Endothelial cell of umbilical vein (primary cell): ENCODE data around the gene LRRTM4. TPM values are rescaled to one million over a fixed set of nuclear protein-coding genes. Genes with fewer than 3 reads are reported as not detected.

Experiments used
- BruUV-seq: library from RNA; stranded (reverse); fragments of 400-500 nt; replicated peaks from 2 replicates; lab custom pipeline; 2021; lab: Mats Ljungman, UMichigan
- CTCF ChIA-PET: fragments of 300-600, 350-600 bp; sonication (Branson Sonifier 250); formaldehyde crosslinking; loops from one replicate; lab custom pipeline; 2021; ENCODE audit warnings: antibody characterized with exemption, inconsistent platforms; lab: Charles Lee
- POLR2A ChIA-PET: fragments of 300-600, 350-600 bp; sonication (Branson Sonifier 250); formaldehyde crosslinking; loops from one replicate; lab custom pipeline; 2021; ENCODE audit warnings: antibody characterized with exemption, inconsistent platforms; lab: Charles Lee
- DNase-seq: peaks from one replicate; pipeline ENCODE4 v3.0.0-alpha.2; 2011; ENCODE audit warnings: low read depth, low spot score
- FAIRE-seq: peaks from 2 replicates; lab custom pipeline; 2011; peaks lifted over from hg19 to GRCh38; lab: Jason Lieb, UNC
- H2AFZ ChIP-seq: 2 replicates; pipeline ENCODE4 v1.6.0; 2012; ENCODE audit warnings: low read depth, low read length, control low read depth, inconsistent platforms
- H3K27ac ChIP-seq: 2 replicates; pipeline ENCODE4 v1.5.1; 2011; ENCODE audit warnings: low read depth, mild to moderate bottlenecking, control low read depth, low read length, moderate library complexity; ENCODE audit not compliant: insufficient read depth
- H3K27me3 ChIP-seq, 2 experiments: 2 replicates each; pipeline versions ENCODE4 v1.6.0 to v1.6.1; 2011; ENCODE audit warnings: low read length in 2 of 2, mixed read lengths in 1 of 2; ENCODE audit not compliant: control insufficient read depth in 2 of 2, insufficient read depth in 2 of 2
- H3K36me3 ChIP-seq, 2 experiments: 2 replicates in 1 of 2; 3 replicates in 1 of 2; pipeline ENCODE4 v1.5.1; 2011; ENCODE audit warnings: low read length in 2 of 2, mild to moderate bottlenecking in 1 of 2, moderate library complexity in 1 of 2; ENCODE audit not compliant: control insufficient read depth in 2 of 2, insufficient read depth in 2 of 2; ENCODE audit errors: extremely low read depth in 1 of 2
- H3K4me1 ChIP-seq: 3 replicates; pipeline ENCODE4 v1.5.1; 2011; ENCODE audit warnings: mild to moderate bottlenecking, low read length; ENCODE audit not compliant: control insufficient read depth, insufficient read depth; ENCODE audit errors: extremely low read depth
- H3K4me2 ChIP-seq: 2 replicates; pipeline ENCODE4 v1.6.1; 2011; ENCODE audit warnings: low read length, control low read depth, mixed read lengths; ENCODE audit not compliant: insufficient read depth
- H3K4me3 ChIP-seq, 3 experiments: fragments of 200-600 bp in 1 of 3; sonication (generic), shearing (Covaris generic) in 1 of 3; replicated peaks in 1 of 3; 2 replicates each; pipeline ENCODE4 v1.5.1; 2011 to 2016; ENCODE audit warnings: control low read depth in 3 of 3, low read length in 3 of 3, mild to moderate bottlenecking in 2 of 3, inconsistent platforms in 1 of 3, low read depth in 1 of 3, moderate library complexity in 1 of 3; ENCODE audit not compliant: insufficient read depth in 1 of 3
- H3K79me2 ChIP-seq: 2 replicates; pipeline ENCODE4 v1.6.0; 2012; ENCODE audit warnings: low read length, inconsistent platforms; ENCODE audit not compliant: control insufficient read depth, insufficient read depth
- H3K9ac ChIP-seq: replicated peaks from 2 replicates; pipeline ENCODE3; 2011; ENCODE audit warnings: low read length, control low read depth; ENCODE audit not compliant: insufficient read depth; ENCODE audit errors: extremely low read depth
- H3K9me1 ChIP-seq: replicated peaks from 3 replicates; pipeline ENCODE4 v1.6.0; 2011; ENCODE audit warnings: mild to moderate bottlenecking, low read length; ENCODE audit not compliant: control insufficient read depth, insufficient read depth; ENCODE audit errors: extremely low read depth
- H3K9me3 ChIP-seq: replicated peaks from 2 replicates; pipeline ENCODE4 v1.5.1; 2012; ENCODE audit warnings: low read length, inconsistent platforms; ENCODE audit not compliant: control insufficient read depth, insufficient read depth
- H4K20me1 ChIP-seq: replicated peaks from 2 replicates; pipeline ENCODE3; 2011; ENCODE audit warnings: mild to moderate bottlenecking, low read length; ENCODE audit not compliant: control insufficient read depth, insufficient read depth; ENCODE audit errors: extremely low read depth
- EZH2 ChIP-seq: IDR thresholded peaks from 2 replicates; pipeline ENCODE4 v1.6.1; 2012; ENCODE audit warnings: borderline replicate concordance, low read depth, mild to moderate bottlenecking, moderate library complexity, low read length, inconsistent platforms; ENCODE audit not compliant: severe bottlenecking
- FOS ChIP-seq: IDR thresholded peaks from 2 replicates; pipeline ENCODE4 v1.6.1; 2011; ENCODE audit warnings: mild to moderate bottlenecking, low read length, moderate library complexity, borderline replicate concordance; ENCODE audit not compliant: insufficient read depth
- GATA2 ChIP-seq: IDR thresholded peaks from 2 replicates; pipeline ENCODE4 v1.7.0; 2011; ENCODE audit warnings: low read depth, mild to moderate bottlenecking, moderate library complexity, mixed read lengths, low read length; ENCODE audit not compliant: insufficient read length, insufficient read depth
- JUN ChIP-seq: IDR thresholded peaks from 2 replicates; pipeline ENCODE4 v1.6.1; 2011; ENCODE audit warnings: borderline replicate concordance, low read depth; ENCODE audit not compliant: insufficient read length, insufficient read depth
- MYC ChIP-seq: IDR thresholded peaks from one replicate; pipeline ENCODE4 v1.6.1; 2011; ENCODE audit warnings: mild to moderate bottlenecking, low read depth, low read length
- POLR2A ChIP-seq: IDR thresholded peaks from 2 replicates; pipeline ENCODE4 v1.6.1; 2012; ENCODE audit warnings: low read depth, mild to moderate bottlenecking, control low read depth, low read length
- POLR2AphosphoS5 ChIP-seq: IDR thresholded peaks from 2 replicates; pipeline ENCODE4 v1.6.1; 2012; ENCODE audit warnings: low read depth, mild to moderate bottlenecking, control low read depth, low read length, moderate library complexity; ENCODE audit not compliant: insufficient read depth
- dilution Hi-C: fragments of 300-500 bp; cut with MboI; formaldehyde crosslinking; loops from one replicate; pipeline ENCODE4 v1.15.0; 2019; ENCODE audit warnings: low sequenced_read_pairs; ENCODE audit not compliant: extremely low pct_ligation_motif_present
- intact Hi-C: fragments of 100-400 bp; cut with micrococcal nuclease; formaldehyde crosslinking; loops from one replicate; pipeline ENCODE4 v1.10.0; 2022
- polyA plus RNA-seq, 4 experiments: library from polyadenylated mRNA; depleted of rRNA in 3 of 4; stranded (reverse) in 3 of 4; unstranded in 1 of 4; fragments of >200 nt; gene quantifications; 2 replicates each; pipeline versions ENCODE4 v1.2.1 to v1.2.3, GENCODE V29; 2011 to 2012; ENCODE audit warnings: missing spikeins in 1 of 4
- total RNA-seq: library from RNA; stranded (reverse); gene quantifications from 2 replicates; pipeline ENCODE4 v1.2.3, GENCODE V29; 2021
- TF ChIP-seq, protein P1 (sequence below): IDR thresholded peaks from 2 replicates; pipeline ENCODE4 v1.6.1; 2011; ENCODE audit not compliant: insufficient read depth, insufficient read length
- TF ChIP-seq, protein P2 (sequence below), 2 donors: IDR thresholded peaks; 1 replicate in 1 of 2; 2 replicates in 1 of 2; pipeline ENCODE4 v1.5.1; 2011; ENCODE audit warnings: low read length in 2 of 2, mild to moderate bottlenecking in 2 of 2, moderate library complexity in 2 of 2, control low read depth in 1 of 2, inconsistent platforms in 1 of 2, low read depth in 1 of 2; ENCODE audit not compliant: insufficient read depth in 1 of 2; ENCODE audit errors: extremely low read depth in 1 of 2

The LRRTM4 gene
- total and polyA plus RNA-seq, 2 donors (not counting 3 experiments of a cell fraction or from before 2014, with no cell fraction given) = not detected

DNA sequence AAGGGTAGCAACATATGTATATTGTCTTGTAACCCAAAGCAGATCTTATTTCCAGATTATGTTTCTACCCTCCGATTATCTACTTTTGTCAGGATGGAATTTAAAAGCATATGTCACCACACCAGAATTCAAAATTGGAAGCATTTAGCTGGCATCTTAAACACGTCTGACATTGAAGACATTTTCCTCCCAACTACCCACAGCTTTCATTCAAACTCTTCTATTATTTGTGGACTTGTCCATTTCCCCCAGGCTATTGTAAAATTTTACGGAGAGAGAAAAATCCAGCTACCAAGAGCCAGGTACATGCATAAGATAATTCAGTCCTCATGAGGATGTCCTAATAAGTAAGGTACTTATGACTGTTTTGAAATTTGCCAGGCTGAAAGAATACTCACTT lies 659.3 kb downstream of the LRRTM4 start:
- intact Hi-C loops = no loop called here
- Histone ChIP-seq H3K9me1 (no peaks in the 10 kb centered on the region), H3K4me2 (no peak overlapping the region), H3K9ac (no peak overlapping the region), H3K79me2 (no peaks in the 10 kb centered on the region), H2AFZ (no peak overlapping the region), H3K27me3 (no peaks in the 10 kb centered on the region), H3K4me1 (peaks cover 8% of the 10 kb centered on the region), H4K20me1 (no peaks in the 10 kb centered on the region), H3K9me3 (no peaks in the 10 kb centered on the region), H3K27ac (no peak overlapping the region), H3K4me3 (no peak overlapping the region), H3K36me3 (no peaks in the 10 kb centered on the region)
- FAIRE-seq (no peak), DNase-seq (no peak)
- ChIA-PET POLR2A (no interaction called here), CTCF (no interaction called here)
- no peak for TF ChIP-seq JUN
- TF ChIP-seq, protein P1, sequence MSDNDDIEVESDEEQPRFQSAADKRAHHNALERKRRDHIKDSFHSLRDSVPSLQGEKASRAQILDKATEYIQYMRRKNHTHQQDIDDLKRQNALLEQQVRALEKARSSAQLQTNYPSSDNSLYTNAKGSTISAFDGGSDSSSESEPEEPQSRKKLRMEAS = no peak
- TF ChIP-seq MYC = no peak
- TF ChIP-seq GATA2 = no peak
- TF ChIP-seq, protein P2, sequence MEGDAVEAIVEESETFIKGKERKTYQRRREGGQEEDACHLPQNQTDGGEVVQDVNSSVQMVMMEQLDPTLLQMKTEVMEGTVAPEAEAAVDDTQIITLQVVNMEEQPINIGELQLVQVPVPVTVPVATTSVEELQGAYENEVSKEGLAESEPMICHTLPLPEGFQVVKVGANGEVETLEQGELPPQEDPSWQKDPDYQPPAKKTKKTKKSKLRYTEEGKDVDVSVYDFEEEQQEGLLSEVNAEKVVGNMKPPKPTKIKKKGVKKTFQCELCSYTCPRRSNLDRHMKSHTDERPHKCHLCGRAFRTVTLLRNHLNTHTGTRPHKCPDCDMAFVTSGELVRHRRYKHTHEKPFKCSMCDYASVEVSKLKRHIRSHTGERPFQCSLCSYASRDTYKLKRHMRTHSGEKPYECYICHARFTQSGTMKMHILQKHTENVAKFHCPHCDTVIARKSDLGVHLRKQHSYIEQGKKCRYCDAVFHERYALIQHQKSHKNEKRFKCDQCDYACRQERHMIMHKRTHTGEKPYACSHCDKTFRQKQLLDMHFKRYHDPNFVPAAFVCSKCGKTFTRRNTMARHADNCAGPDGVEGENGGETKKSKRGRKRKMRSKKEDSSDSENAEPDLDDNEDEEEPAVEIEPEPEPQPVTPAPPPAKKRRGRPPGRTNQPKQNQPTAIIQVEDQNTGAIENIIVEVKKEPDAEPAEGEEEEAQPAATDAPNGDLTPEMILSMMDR (IDR thresholded peaks at IDR 0.05; ENCODE audit: extremely low read depth in 1 of 2, insufficient read depth in 1 of 2, low read depth in 1 of 2, low read length in 2 of 2) = no peak
- no peak for TF ChIP-seq FOS
- TF ChIP-seq EZH2 = no peak
- no peak for TF ChIP-seq POLR2A
- TF ChIP-seq POLR2AphosphoS5 = no peak
- dilution Hi-C loops = no loop called here
- BruUV-seq = no TSS peak
